LNCaP clone FGC (cell line): Measurements from ENCODE around the gene SORT1.

Source experiments
- DNase-seq: peaks from one replicate; pipeline ENCODE4 v3.0.0-alpha.2; 2011; ENCODE audit warnings: low read depth
- H3K4me3 ChIP-seq: 2 replicates; pipeline ENCODE4 v1.5.1; 2011; ENCODE audit warnings: mild to moderate bottlenecking, low read depth, low read length, control low read depth
- CTCF ChIP-seq: IDR thresholded peaks from 2 replicates; pipeline ENCODE4 v1.5.1; 2012; ENCODE audit warnings: mild to moderate bottlenecking; ENCODE audit not compliant: control insufficient read depth, insufficient read depth; ENCODE audit errors: extremely low read depth

Gene SORT1

GRCh38 chr1:109270623-109271317, 126.9 kb downstream of the SORT1 start:
- no peak for TF ChIP-seq CTCF
- H3K4me3 ChIP-seq = no peak overlapping the region
- DNase-seq = no peak

GRCh38 chr1:109269981-109270622, 127.6 kb downstream of the SORT1 start:
- TF ChIP-seq CTCF = no peak
- DNase-seq = no peak
- no peak overlapping the region for H3K4me3 ChIP-seq

- TF ChIP-seq CTCF = no peak
- no peak for DNase-seq
- no peak overlapping the region for H3K4me3 ChIP-seq
Measured at GRCh38 chr1:109269212-109269980, 128.3 kb downstream of the SORT1 start.

- H3K4me3 ChIP-seq = no peak overlapping the region
- TF ChIP-seq CTCF = no peak
- DNase-seq = no peak
Measured at GRCh38 chr1:109268431-109269211, 129.1 kb downstream of the SORT1 start.

- no peak for DNase-seq
- no peak overlapping the region for H3K4me3 ChIP-seq
- no peak for TF ChIP-seq CTCF
Measured at GRCh38 chr1:109267743-109268300, 129.9 kb downstream of the SORT1 start.

- TF ChIP-seq CTCF = no peak
- DNase-seq = no peak
- no peak overlapping the region for H3K4me3 ChIP-seq
Measured at GRCh38 chr1:109266965-109267364, 130.8 kb downstream of the SORT1 start.
